Measurements from ENCODE around the gene S100A12. TPM values are rescaled to one million over a fixed set of nuclear protein-coding genes. Genes with fewer than 3 reads are reported as not detected.

Gene S100A12
- total RNA-seq, 4 donors from 2014 or later, result not detected

GRCh38 chr1:153371231-153371630 is 4.2 kb downstream of the S100A12 start:
- no peak overlapping the region for H3K4me3 ChIP-seq
- in situ Hi-C loops (cut with MboI; ENCODE audit: low pct_ligation_motif_present in 1 of 4, low pct_unique_long_range_greater_than_20kb in 1 of 4, low sequenced_read_pairs in 3 of 4), result loop anchor here in 1 of 4 donors (25.0 kb wide), 1 partner anchor 216 kb away; no protein-coding TSS in a partner anchor
- H3K27me3 ChIP-seq, result no peaks in the 10 kb centered on the region
- no peaks in the 10 kb centered on the region for H3K4me1 ChIP-seq
- TF ChIP-seq POLR2AphosphoS5 (IDR thresholded peaks at IDR 0.05), result no peak
- TF ChIP-seq EP300 (IDR thresholded peaks at IDR 0.05; ENCODE audit: low read depth), result no peak
- no peak overlapping the region for H3K27ac ChIP-seq
- no peaks in the 10 kb centered on the region for H3K36me3 ChIP-seq
- intact Hi-C loops (cut with DNase I; ENCODE audit: low total_unique reads), result no loop called here
- WGBS, 2 donors (ENCODE audit: low coverage in 1 of 2), result 90% methylated on average over 1 of the region's 1 CpG; no CpG with 5 or more reads in 1 of the 2 donors
- DNase-seq, result no peak
- no peaks in the 10 kb centered on the region for H3K9me3 ChIP-seq

- Histone ChIP-seq H3K4me1 (no peaks in the 10 kb centered on the region), H3K27me3 (peaks cover 2% of the 10 kb centered on the region), H3K27ac (no peak overlapping the region), H3K4me3 (no peak overlapping the region), H3K36me3 (no peaks in the 10 kb centered on the region), H3K9me3 (no peaks in the 10 kb centered on the region)
- WGBS, 2 donors (ENCODE audit: low coverage in 1 of 2), result 59 to 64% methylated on average over 3 of the region's 3 CpGs
- intact Hi-C loops (cut with DNase I; ENCODE audit: low total_unique reads) (no loop called here), in situ Hi-C loops (cut with MboI; ENCODE audit: low pct_ligation_motif_present in 1 of 4, low pct_unique_long_range_greater_than_20kb in 1 of 4, low sequenced_read_pairs in 3 of 4) (loop anchor here in 1 of 4 donors (25.0 kb wide), 1 partner anchor 217 kb away; no protein-coding TSS in a partner anchor)
- no peak for TF ChIP-seq POLR2AphosphoS5 (IDR thresholded peaks at IDR 0.05)
- no peak for TF ChIP-seq POLR2A (IDR thresholded peaks at IDR 0.05)
- TF ChIP-seq EP300 (IDR thresholded peaks at IDR 0.05; ENCODE audit: low read depth), result no peak
- TF ChIP-seq CTCF (IDR thresholded peaks at IDR 0.05), result no peak
- DNase-seq, result no peak
Measured at GRCh38 chr1:153370146-153370545, 5.3 kb downstream of the S100A12 start.

- Histone ChIP-seq H3K36me3 (no peaks in the 10 kb centered on the region), H3K27ac (no peak overlapping the region), H3K4me1 (no peaks in the 10 kb centered on the region), H3K4me3 (no peak overlapping the region), H3K9me3 (no peaks in the 10 kb centered on the region), H3K27me3 (peaks cover 8% of the 10 kb centered on the region)
- intact Hi-C loops (cut with DNase I; ENCODE audit: low total_unique reads), result no loop called here
- TF ChIP-seq POLR2AphosphoS5 (IDR thresholded peaks at IDR 0.05), result no peak
- no peak for TF ChIP-seq EP300 (IDR thresholded peaks at IDR 0.05; ENCODE audit: low read depth)
- 50 to 61% methylated on average over 1 to 2 of the region's 2 CpGs for WGBS, 2 donors (ENCODE audit: low coverage in 1 of 2)
- in situ Hi-C loops (cut with MboI; ENCODE audit: low pct_ligation_motif_present in 1 of 4, low pct_unique_long_range_greater_than_20kb in 1 of 4, low sequenced_read_pairs in 3 of 4), result loop anchor here in 1 of 4 donors (25.0 kb wide), 1 partner anchor 219 kb away; no protein-coding TSS in a partner anchor
- DNase-seq, result no peak
Measured at GRCh38 chr1:153368495-153368894, 6.9 kb downstream of the S100A12 start.

GRCh38 chr1:153367090-153367489 is 8.3 kb downstream of the S100A12 start:
- H3K27ac ChIP-seq, result no peak overlapping the region
- TF ChIP-seq POLR2A (IDR thresholded peaks at IDR 0.05) (no peak), EP300 (IDR thresholded peaks at IDR 0.05; ENCODE audit: low read depth) (no peak), CTCF (IDR thresholded peaks at IDR 0.05) (no peak), POLR2AphosphoS5 (IDR thresholded peaks at IDR 0.05) (no peak)
- H3K9me3 ChIP-seq, result no peaks in the 10 kb centered on the region
- DNase-seq, result no peak
- no peaks in the 10 kb centered on the region for H3K36me3 ChIP-seq
- no peaks in the 10 kb centered on the region for H3K4me1 ChIP-seq
- H3K4me3 ChIP-seq, result no peak overlapping the region
- 53 to 73% methylated on average over 2 of the region's 2 CpGs for WGBS, 2 donors (ENCODE audit: low coverage in 1 of 2)
- in situ Hi-C loops (cut with MboI; ENCODE audit: low pct_ligation_motif_present in 1 of 4, low pct_unique_long_range_greater_than_20kb in 1 of 4, low sequenced_read_pairs in 3 of 4) (loop anchor here in 1 of 4 donors (25.0 kb wide), 1 partner anchor 220 kb away; no protein-coding TSS in a partner anchor), intact Hi-C loops (cut with DNase I; ENCODE audit: low total_unique reads) (no loop called here)
- H3K27me3 ChIP-seq, result peaks cover 8% of the 10 kb centered on the region

GRCh38 chr1:153366261-153366660 is 9.2 kb downstream of the S100A12 start:
- in situ Hi-C loops (cut with MboI; ENCODE audit: low pct_ligation_motif_present in 1 of 4, low pct_unique_long_range_greater_than_20kb in 1 of 4, low sequenced_read_pairs in 3 of 4) (loop anchor here in 1 of 4 donors (25.0 kb wide), 1 partner anchor 221 kb away; no protein-coding TSS in a partner anchor), intact Hi-C loops (cut with DNase I; ENCODE audit: low total_unique reads) (no loop called here)
- Histone ChIP-seq H3K4me1 (no peaks in the 10 kb centered on the region), H3K36me3 (no peaks in the 10 kb centered on the region), H3K27ac (no peak overlapping the region), H3K27me3 (peaks cover 8% of the 10 kb centered on the region), H3K9me3 (no peaks in the 10 kb centered on the region), H3K4me3 (no peak overlapping the region)
- DNase-seq, result no peak
- 74 to 80% methylated on average over 1 to 4 of the region's 6 CpGs for WGBS, 2 donors (ENCODE audit: low coverage in 1 of 2)
- TF ChIP-seq EP300 (IDR thresholded peaks at IDR 0.05; ENCODE audit: low read depth) (no peak), POLR2AphosphoS5 (IDR thresholded peaks at IDR 0.05) (no peak), CTCF (IDR thresholded peaks at IDR 0.05) (no peak), POLR2A (IDR thresholded peaks at IDR 0.05) (no peak)
